Osteoblast (primary cell): ENCODE data around the gene NDUFB4. TPM values are rescaled to one million over a fixed set of nuclear protein-coding genes. Genes with fewer than 3 reads are reported as not detected.

Experiments used
- DNase-seq: peaks from one replicate; pipeline ENCODE4 v3.0.0; 2011; ENCODE audit warnings: low spot score, mixed read lengths; ENCODE audit not compliant: insufficient read length; ENCODE audit errors: missing footprints
- H2AFZ ChIP-seq: 2 replicates; pipeline ENCODE4 v1.6.0; 2011; ENCODE audit warnings: mild to moderate bottlenecking, low read length
- H3K27ac ChIP-seq: 2 replicates; pipeline ENCODE4 v1.5.1; 2011; ENCODE audit warnings: mild to moderate bottlenecking, low read depth, low read length, moderate library complexity
- H3K27me3 ChIP-seq: 2 replicates; pipeline ENCODE4 v1.6.0; 2012; ENCODE audit warnings: mild to moderate bottlenecking, control low read depth, inconsistent platforms, low read length, moderate library complexity; ENCODE audit not compliant: insufficient read depth
- H3K36me3 ChIP-seq: 2 replicates; pipeline ENCODE4 v1.5.1; 2011; ENCODE audit warnings: mild to moderate bottlenecking, low read length, control low read depth, moderate library complexity; ENCODE audit not compliant: insufficient read depth
- H3K4me1 ChIP-seq: 2 replicates; pipeline ENCODE4 v1.5.1; 2011; ENCODE audit warnings: mild to moderate bottlenecking, low read length, control low read depth, moderate library complexity; ENCODE audit not compliant: insufficient read depth
- H3K4me2 ChIP-seq: 2 replicates; pipeline ENCODE4 v1.6.0; 2011; ENCODE audit warnings: mild to moderate bottlenecking, low read length; ENCODE audit not compliant: insufficient read depth
- H3K4me3 ChIP-seq: fragments of 200-600 bp; sonication (generic); 3 replicates; pipeline ENCODE4 v1.5.1; 2012; ENCODE audit warnings: mild to moderate bottlenecking, low read length, inconsistent platforms; ENCODE audit not compliant: insufficient read depth
- H3K79me2 ChIP-seq: 2 replicates; pipeline ENCODE4 v1.6.0; 2012; ENCODE audit warnings: mild to moderate bottlenecking, low read length, control low read depth, inconsistent platforms; ENCODE audit not compliant: insufficient read depth
- H3K9me3 ChIP-seq: 2 replicates; pipeline ENCODE4 v1.5.1; 2011; ENCODE audit warnings: low read depth, low read length, control low read depth
- H4K20me1 ChIP-seq: 2 replicates; pipeline ENCODE4 v1.6.0; 2012; ENCODE audit warnings: mild to moderate bottlenecking, low read length, control low read depth; ENCODE audit not compliant: insufficient read depth
- CTCF ChIP-seq: IDR thresholded peaks from 2 replicates; pipeline ENCODE4 v1.5.1; 2011; ENCODE audit warnings: mild to moderate bottlenecking, low read depth, low read length, moderate library complexity; ENCODE audit errors: extremely low read depth
- total RNA-seq: library from RNA; depleted of rRNA; stranded (reverse); fragments of >200 nt; gene quantifications from 2 replicates; pipeline ENCODE4 v1.2.3, GENCODE V29; 2012

Gene NDUFB4
- total RNA-seq, 1 donor: 38.4 TPM

DNA sequence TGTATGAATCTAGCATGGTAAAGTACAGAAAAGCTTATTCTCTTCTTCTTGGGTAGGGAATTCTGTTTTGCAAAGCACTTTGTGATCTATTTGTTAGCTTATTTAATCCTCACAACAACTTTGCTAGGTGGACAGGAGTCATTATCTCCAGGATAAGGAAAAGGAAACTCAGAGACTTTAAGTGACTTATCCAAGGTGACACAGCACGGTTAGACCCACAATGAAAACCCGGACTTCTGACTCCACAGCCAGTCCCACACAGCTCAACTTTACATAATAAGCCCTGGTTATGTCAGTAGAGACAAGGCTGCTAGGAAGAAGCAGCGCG is 384 bp upstream of the NDUFB4 start:
- H4K20me1 ChIP-seq: no peaks in the 10 kb centered on the region

GRCh38 chr3:120596853-120597223 is 702 bp downstream of the NDUFB4 start:
- H3K36me3 ChIP-seq: peaks cover 23% of the 10 kb centered on the region

More for the DNA sequence above, 384 bp upstream of the NDUFB4 start:
- H3K4me3 ChIP-seq: peak overlapping the region; percentile 96
- H3K4me2 ChIP-seq: peak overlapping the region; percentile 97
- H3K79me2 ChIP-seq: peaks cover 31% of the 10 kb centered on the region
- H3K4me1 ChIP-seq: peaks cover 7% of the 10 kb centered on the region
- no peak for DNase-seq
- H3K27me3 ChIP-seq: peaks cover 3% of the 10 kb centered on the region
- H3K27ac ChIP-seq: peak overlapping the region; percentile 94
- TF ChIP-seq CTCF: no peak
- H3K36me3 ChIP-seq: peaks cover 13% of the 10 kb centered on the region
- no peaks in the 10 kb centered on the region for H3K9me3 ChIP-seq
- H2AFZ ChIP-seq: peak overlapping the region; percentile 100

DNA sequence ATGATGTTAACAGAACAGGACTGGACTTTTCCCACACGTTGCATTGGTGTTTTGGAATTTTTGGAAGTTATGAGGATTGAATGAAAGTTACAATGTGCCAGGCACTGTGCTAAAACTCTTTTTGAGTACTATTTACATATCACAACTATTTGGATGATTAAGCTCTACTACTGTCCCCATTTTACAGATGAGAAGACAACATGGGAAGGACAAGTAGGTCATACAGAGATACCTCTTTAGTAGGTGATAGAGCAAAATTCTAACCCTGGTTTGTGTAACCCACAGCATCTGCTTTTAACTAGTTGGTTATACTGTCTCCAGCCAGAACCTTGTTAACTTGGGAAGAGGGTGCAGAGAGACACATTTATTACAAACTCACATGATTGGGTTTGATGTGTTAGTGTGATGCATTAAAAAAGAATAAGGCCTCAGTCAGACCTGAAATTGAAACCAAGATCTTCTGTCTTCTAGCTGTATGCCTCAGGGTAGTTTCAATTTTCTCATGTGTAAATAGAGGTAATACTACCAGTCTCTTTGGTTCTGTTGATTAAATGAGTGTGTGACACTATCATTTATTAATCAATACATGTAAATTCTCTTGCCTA is 1.4 kb downstream of the NDUFB4 start:
- Histone ChIP-seq H3K27ac (no peak overlapping the region), H3K36me3 (peaks cover 30% of the 10 kb centered on the region), H3K79me2 (peaks cover 31% of the 10 kb centered on the region), H3K4me3 (peak overlapping the region; percentile 57), H4K20me1 (no peaks in the 10 kb centered on the region), H3K27me3 (no peaks in the 10 kb centered on the region), H3K4me2 (peak overlapping the region; percentile 78), H3K4me1 (peaks cover 7% of the 10 kb centered on the region), H2AFZ (no peak overlapping the region), H3K9me3 (no peaks in the 10 kb centered on the region)
- TF ChIP-seq CTCF: no peak
- peak; percentile 48 for DNase-seq

More at GRCh38 chr3:120596853-120597223, 702 bp downstream of the NDUFB4 start:
- no peak for DNase-seq
- Histone ChIP-seq H2AFZ (peak overlapping the region; percentile 100), H3K79me2 (peaks cover 31% of the 10 kb centered on the region), H3K4me3 (peak overlapping the region; percentile 96), H3K27me3 (peaks cover 2% of the 10 kb centered on the region), H3K4me1 (peaks cover 7% of the 10 kb centered on the region), H3K27ac (peak overlapping the region; percentile 94), H3K4me2 (peak overlapping the region; percentile 97), H3K9me3 (no peaks in the 10 kb centered on the region), H4K20me1 (no peaks in the 10 kb centered on the region)
- no peak for TF ChIP-seq CTCF

- Histone ChIP-seq H3K4me1 (peaks cover 7% of the 10 kb centered on the region), H2AFZ (no peak overlapping the region), H3K4me2 (no peak overlapping the region), H3K27me3 (no peaks in the 10 kb centered on the region), H3K36me3 (peaks cover 31% of the 10 kb centered on the region), H3K79me2 (peaks cover 31% of the 10 kb centered on the region), H4K20me1 (no peaks in the 10 kb centered on the region), H3K27ac (no peak overlapping the region), H3K9me3 (no peaks in the 10 kb centered on the region), H3K4me3 (no peak overlapping the region)
- TF ChIP-seq CTCF: no peak
- no peak for DNase-seq
These were observed 3.1 kb downstream of the NDUFB4 start for GRCh38 chr3:120599211-120599610.
